Breast epithelium (tissue), 3 donors: ENCODE data around the gene MFSD8.

Experiments
- CTCF ChIP-seq, 3 donors: fragments of 450-650 bp; IDR thresholded peaks; one replicate each; pipeline ENCODE4 v1.5.1; 2016 to 2017; ENCODE audit warnings: antibody characterized with exemption in 3 of 3, mild to moderate bottlenecking in 3 of 3, moderate library complexity in 3 of 3
- POLR2A ChIP-seq: fragments of 450-650 bp; IDR thresholded peaks from one replicate; pipeline ENCODE4 v1.6.1; 2016; ENCODE audit warnings: antibody characterized with exemption, mild to moderate bottlenecking, moderate library complexity

GRCh38 chr4:127982445-127982844 lies 17.5 kb upstream of the MFSD8 start:
- no peak for TF ChIP-seq CTCF (IDR thresholded peaks at IDR 0.05)
- no peak for TF ChIP-seq POLR2A
